ENCODE measurements around the gene CCL19.

- no peak for TF ChIP-seq CTCF (IDR thresholded peaks at IDR 0.05; ENCODE audit: low read depth, low read length)
- TF ChIP-seq EZH2phosphoT487 (IDR thresholded peaks at IDR 0.05; ENCODE audit: low read depth), result no peak
Observed at GRCh38 chr9:34685591-34685990, 5.5 kb downstream of the CCL19 start.
